Measurements from ENCODE around the gene TMEM132C.
"Not testable (repeated sequence)": the region's sequence is repeated elsewhere in the genome, so short reads cannot be mapped to it uniquely, and the experiment has no call there.

The TMEM132C gene

GRCh38 chr12:128571906-128572810, 305.2 kb downstream of the TMEM132C start:
- intact Hi-C loops (cut with micrococcal nuclease): no loop called here
- H3K4me3 Mint-ChIP-seq: no peak overlapping the region
- H3K27ac Mint-ChIP-seq: no peak overlapping the region
- no peaks in the 10 kb centered on the region for H3K36me3 Mint-ChIP-seq (ENCODE audit: low read depth)
- no peaks in the 10 kb centered on the region for H3K27me3 Mint-ChIP-seq
- H3K4me1 Mint-ChIP-seq (ENCODE audit: low read depth): no peaks in the 10 kb centered on the region
- H3K9me3 Mint-ChIP-seq: peaks cover 12% of the 10 kb centered on the region

DNA sequence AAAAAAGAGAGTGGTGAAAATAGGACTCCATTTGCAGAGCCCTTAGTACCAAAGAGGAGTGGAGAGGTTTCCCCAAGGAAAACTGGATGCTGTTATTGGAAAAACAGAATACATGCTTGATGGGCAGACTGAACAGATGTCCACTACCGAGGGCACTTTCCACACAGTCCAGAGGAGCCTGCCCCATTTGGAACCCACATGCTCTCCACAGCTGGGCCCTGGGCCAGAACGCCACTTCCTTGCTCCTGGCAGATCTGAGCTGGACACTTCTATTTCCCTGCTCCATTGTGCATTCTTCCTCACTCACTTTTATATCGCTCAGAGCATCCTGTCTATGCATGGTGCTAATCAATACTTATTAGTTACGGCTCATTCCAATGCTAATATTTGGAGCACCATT, 306.9 kb downstream of the TMEM132C start:
- H3K9me3 Mint-ChIP-seq: peaks cover 12% of the 10 kb centered on the region
- intact Hi-C loops (cut with micrococcal nuclease): no loop called here
- H3K27me3 Mint-ChIP-seq: no peaks in the 10 kb centered on the region
- H3K4me3 Mint-ChIP-seq: no peak overlapping the region
- H3K36me3 Mint-ChIP-seq (ENCODE audit: low read depth): no peaks in the 10 kb centered on the region
- no peak overlapping the region for H3K27ac Mint-ChIP-seq
- no peaks in the 10 kb centered on the region for H3K4me1 Mint-ChIP-seq (ENCODE audit: low read depth)

GRCh38 chr12:128578045-128578444, 311.1 kb downstream of the TMEM132C start:
- H3K9me3 Mint-ChIP-seq: peaks cover 8% of the 10 kb centered on the region
- intact Hi-C loops (cut with micrococcal nuclease): no loop called here
- no peak overlapping the region for H3K27ac Mint-ChIP-seq
- H3K4me1 Mint-ChIP-seq (ENCODE audit: low read depth): no peaks in the 10 kb centered on the region
- no peaks in the 10 kb centered on the region for H3K27me3 Mint-ChIP-seq
- no peak overlapping the region for H3K4me3 Mint-ChIP-seq
- no peaks in the 10 kb centered on the region for H3K36me3 Mint-ChIP-seq (ENCODE audit: low read depth)

DNA sequence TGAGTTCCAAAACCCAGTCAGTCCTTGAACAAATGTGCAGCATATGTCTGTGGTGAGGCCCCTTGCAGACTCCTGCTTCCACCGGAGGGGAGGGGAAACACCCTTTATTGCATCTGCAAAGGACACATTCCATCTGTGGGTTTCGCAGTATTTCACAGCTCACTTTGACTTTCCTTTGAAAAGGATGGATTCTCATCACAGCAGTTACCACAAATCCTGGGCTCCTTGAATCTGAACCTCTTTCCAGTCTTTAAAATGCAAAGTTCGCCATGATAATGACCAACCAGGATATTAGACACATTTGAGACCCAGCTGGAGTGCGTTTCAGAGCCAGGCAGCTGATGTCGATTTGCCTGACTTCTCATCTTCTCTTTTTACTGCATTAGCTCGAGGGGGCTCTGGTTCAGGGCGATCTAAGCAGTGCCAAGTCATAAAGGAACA, 314.4 kb downstream of the TMEM132C start:
- intact Hi-C loops (cut with micrococcal nuclease): no loop called here
- H3K9me3 Mint-ChIP-seq: peaks cover 8% of the 10 kb centered on the region
- H3K36me3 Mint-ChIP-seq (ENCODE audit: low read depth): no peaks in the 10 kb centered on the region
- no peaks in the 10 kb centered on the region for H3K4me1 Mint-ChIP-seq (ENCODE audit: low read depth)
- no peaks in the 10 kb centered on the region for H3K27me3 Mint-ChIP-seq
- H3K4me3 Mint-ChIP-seq: no peak overlapping the region
- H3K27ac Mint-ChIP-seq: no peak overlapping the region

DNA sequence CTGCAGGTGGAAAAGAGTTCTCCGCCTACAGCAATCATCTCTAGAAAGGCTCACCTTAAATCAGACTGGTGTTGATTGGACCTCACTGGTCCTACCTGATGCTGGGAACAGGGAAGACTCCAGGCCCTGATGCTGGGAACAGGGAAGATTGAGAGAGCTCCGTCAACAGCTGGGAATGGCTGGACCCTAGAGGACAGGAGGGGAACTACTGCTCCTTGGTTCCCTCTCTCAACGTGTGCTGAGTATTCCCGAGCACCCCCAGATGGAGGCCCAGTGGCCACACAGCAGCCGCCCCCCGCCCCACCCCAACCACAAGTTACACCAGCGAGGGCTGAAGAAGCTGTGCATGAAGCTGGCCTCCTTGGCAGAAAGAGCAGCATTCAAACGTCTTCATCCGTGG, 316.5 kb downstream of the TMEM132C start:
- no peaks in the 10 kb centered on the region for H3K36me3 Mint-ChIP-seq (ENCODE audit: low read depth)
- H3K9me3 Mint-ChIP-seq: peaks cover 8% of the 10 kb centered on the region
- no peaks in the 10 kb centered on the region for H3K27me3 Mint-ChIP-seq
- no peak overlapping the region for H3K4me3 Mint-ChIP-seq
- no peak overlapping the region for H3K27ac Mint-ChIP-seq
- intact Hi-C loops (cut with micrococcal nuclease): no loop called here
- H3K4me1 Mint-ChIP-seq (ENCODE audit: low read depth): no peaks in the 10 kb centered on the region

GRCh38 chr12:128586451-128587029, 319.6 kb downstream of the TMEM132C start:
- Mint-ChIP-seq H3K9me3 (no peaks in the 10 kb centered on the region), H3K4me1 (ENCODE audit: low read depth) (no peaks in the 10 kb centered on the region), H3K27ac (no peak overlapping the region), H3K36me3 (ENCODE audit: low read depth) (no peaks in the 10 kb centered on the region), H3K4me3 (no peak overlapping the region), H3K27me3 (no peaks in the 10 kb centered on the region)
- intact Hi-C loops (cut with micrococcal nuclease): no loop called here

GRCh38 chr12:128587918-128588317, 320.9 kb downstream of the TMEM132C start:
- no peak overlapping the region for H3K27ac Mint-ChIP-seq
- no peaks in the 10 kb centered on the region for H3K36me3 Mint-ChIP-seq (ENCODE audit: low read depth)
- intact Hi-C loops (cut with micrococcal nuclease): no loop called here
- H3K9me3 Mint-ChIP-seq: no peaks in the 10 kb centered on the region
- no peaks in the 10 kb centered on the region for H3K4me1 Mint-ChIP-seq (ENCODE audit: low read depth)
- H3K4me3 Mint-ChIP-seq: no peak overlapping the region
- H3K27me3 Mint-ChIP-seq: no peaks in the 10 kb centered on the region

DNA sequence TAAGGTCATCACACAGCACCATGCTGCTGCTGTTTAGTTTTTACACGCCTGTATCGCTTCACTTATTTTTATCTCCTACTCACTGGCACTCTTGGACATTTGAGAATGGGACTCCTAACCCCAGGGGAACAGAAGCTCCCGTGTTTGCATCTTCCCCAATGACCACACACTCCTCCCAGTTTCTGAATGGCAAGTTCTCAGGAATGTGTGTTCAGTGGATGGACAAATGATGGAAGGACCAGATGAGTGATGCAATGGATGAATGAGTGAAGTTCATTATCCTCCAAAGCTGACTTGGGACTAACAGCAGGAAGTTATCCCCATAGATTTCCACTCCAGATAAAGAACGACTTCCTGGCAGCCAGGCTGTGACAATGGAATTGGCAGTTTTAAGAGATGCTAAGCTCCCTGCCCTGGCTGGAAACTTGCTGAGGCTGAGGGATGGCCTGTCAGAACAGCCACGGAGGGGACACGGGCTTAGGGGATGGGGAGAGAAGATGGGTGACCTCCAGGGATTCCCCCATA, 325.3 kb downstream of the TMEM132C start:
- no peaks in the 10 kb centered on the region for H3K36me3 Mint-ChIP-seq (ENCODE audit: low read depth)
- no peaks in the 10 kb centered on the region for H3K27me3 Mint-ChIP-seq
- no peak overlapping the region for H3K4me3 Mint-ChIP-seq
- intact Hi-C loops (cut with micrococcal nuclease): no loop called here
- no peak overlapping the region for H3K27ac Mint-ChIP-seq
- no peaks in the 10 kb centered on the region for H3K4me1 Mint-ChIP-seq (ENCODE audit: low read depth)
- H3K9me3 Mint-ChIP-seq: no peaks in the 10 kb centered on the region

- H3K4me1 Mint-ChIP-seq (ENCODE audit: low read depth): no peaks in the 10 kb centered on the region
- no peaks in the 10 kb centered on the region for H3K36me3 Mint-ChIP-seq (ENCODE audit: low read depth)
- no peak overlapping the region for H3K4me3 Mint-ChIP-seq
- no peak overlapping the region for H3K27ac Mint-ChIP-seq
- H3K27me3 Mint-ChIP-seq: no peaks in the 10 kb centered on the region
- intact Hi-C loops (cut with micrococcal nuclease): no loop called here
- H3K9me3 Mint-ChIP-seq: no peaks in the 10 kb centered on the region
Measured at GRCh38 chr12:128594521-128594920, 327.6 kb downstream of the TMEM132C start.

GRCh38 chr12:128595609-128596008, 328.6 kb downstream of the TMEM132C start:
- no peaks in the 10 kb centered on the region for H3K27me3 Mint-ChIP-seq

GRCh38 chr12:128600886-128601285, 333.9 kb downstream of the TMEM132C start:
- H3K4me1 Mint-ChIP-seq (ENCODE audit: low read depth): no peaks in the 10 kb centered on the region
- no peak overlapping the region for H3K4me3 Mint-ChIP-seq
- H3K27ac Mint-ChIP-seq: no peak overlapping the region
- H3K36me3 Mint-ChIP-seq (ENCODE audit: low read depth): no peaks in the 10 kb centered on the region
- no peaks in the 10 kb centered on the region for H3K27me3 Mint-ChIP-seq
- intact Hi-C loops (cut with micrococcal nuclease): no loop called here
- no peaks in the 10 kb centered on the region for H3K9me3 Mint-ChIP-seq

More at GRCh38 chr12:128595609-128596008, 328.6 kb downstream of the TMEM132C start:
- no peaks in the 10 kb centered on the region for H3K36me3 Mint-ChIP-seq (ENCODE audit: low read depth)
- H3K4me1 Mint-ChIP-seq (ENCODE audit: low read depth): no peaks in the 10 kb centered on the region
- intact Hi-C loops (cut with micrococcal nuclease): no loop called here
- H3K9me3 Mint-ChIP-seq: no peaks in the 10 kb centered on the region
- no peak overlapping the region for H3K4me3 Mint-ChIP-seq
- H3K27ac Mint-ChIP-seq: no peak overlapping the region

DNA sequence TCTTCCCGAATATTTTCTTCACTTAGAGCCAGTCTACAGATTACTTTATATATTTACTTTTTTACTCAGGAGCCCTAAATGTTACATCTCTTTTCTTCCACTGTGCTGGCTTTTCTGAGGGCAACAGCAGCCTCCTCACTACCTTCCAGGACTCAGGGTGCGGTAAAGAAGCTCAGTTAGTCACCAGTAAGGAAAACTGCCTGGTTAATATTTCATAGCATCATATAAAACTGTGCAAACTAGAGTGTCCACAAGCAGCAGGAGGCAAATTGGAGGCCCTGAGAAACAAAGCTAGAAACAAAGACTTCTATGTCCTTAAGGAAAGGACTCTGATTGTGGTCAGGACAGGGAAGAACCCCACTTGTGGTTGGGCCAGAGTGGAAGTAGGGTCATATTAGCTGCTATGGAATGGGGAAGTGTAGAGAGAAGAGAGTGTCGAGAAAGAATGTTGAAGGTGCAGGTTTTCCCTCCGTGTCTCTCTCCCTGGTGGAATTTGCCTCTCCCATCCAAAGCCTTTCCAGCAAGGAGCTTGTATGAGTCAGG, 336.7 kb downstream of the TMEM132C start:
- intact Hi-C loops (cut with micrococcal nuclease): no loop called here
- Mint-ChIP-seq H3K36me3 (ENCODE audit: low read depth) (no peaks in the 10 kb centered on the region), H3K4me3 (no peak overlapping the region), H3K27ac (no peak overlapping the region), H3K27me3 (no peaks in the 10 kb centered on the region), H3K9me3 (no peaks in the 10 kb centered on the region), H3K4me1 (ENCODE audit: low read depth) (no peaks in the 10 kb centered on the region)

DNA sequence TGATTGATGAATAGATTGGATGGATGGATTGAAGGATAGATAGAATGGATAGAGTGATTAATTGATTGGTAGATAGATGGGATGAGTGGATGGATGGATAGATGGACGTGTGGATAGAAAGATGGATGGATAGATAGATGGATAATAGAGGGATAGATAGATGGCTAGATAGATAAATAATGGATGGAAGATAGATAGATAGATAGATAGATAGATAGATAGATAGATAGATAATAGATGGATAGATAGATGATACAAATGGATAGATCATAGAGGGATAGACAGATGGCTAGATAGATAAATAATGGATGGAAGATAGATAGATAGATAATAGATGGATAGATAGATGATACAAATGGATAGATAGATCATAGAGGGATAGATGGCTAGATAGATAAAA, 337.2 kb downstream of the TMEM132C start:
- H3K4me3 Mint-ChIP-seq; H3K27me3 Mint-ChIP-seq; H3K9me3 Mint-ChIP-seq; H3K27ac Mint-ChIP-seq; intact Hi-C loops (cut with micrococcal nuclease); H3K4me1 Mint-ChIP-seq (ENCODE audit: low read depth); H3K36me3 Mint-ChIP-seq (ENCODE audit: low read depth): not testable (repeated sequence)

DNA sequence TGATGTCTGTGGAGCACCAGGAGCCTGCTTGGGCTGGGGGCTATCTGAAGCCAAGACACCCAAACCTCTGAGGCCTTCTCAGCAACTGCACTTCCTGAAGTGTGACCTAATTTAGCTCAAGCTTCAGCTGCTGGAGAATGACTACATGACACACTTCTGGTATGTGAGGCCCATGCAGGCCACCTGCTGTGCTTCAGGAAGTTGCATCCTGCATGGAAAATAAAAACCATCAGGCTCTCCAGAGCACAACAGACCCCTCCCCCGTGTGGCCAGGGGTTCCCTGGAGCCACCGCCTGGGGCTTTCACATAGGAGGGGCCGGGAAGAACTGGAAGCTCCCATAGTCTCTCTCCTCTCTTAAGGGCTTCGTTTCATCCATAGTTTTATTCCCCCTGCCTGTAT, 339.1 kb downstream of the TMEM132C start:
- H3K4me3 Mint-ChIP-seq: no peak overlapping the region
- no peaks in the 10 kb centered on the region for H3K27me3 Mint-ChIP-seq
- no peaks in the 10 kb centered on the region for H3K36me3 Mint-ChIP-seq (ENCODE audit: low read depth)
- intact Hi-C loops (cut with micrococcal nuclease): no loop called here
- no peaks in the 10 kb centered on the region for H3K4me1 Mint-ChIP-seq (ENCODE audit: low read depth)
- H3K27ac Mint-ChIP-seq: no peak overlapping the region
- no peaks in the 10 kb centered on the region for H3K9me3 Mint-ChIP-seq

All from dendritic cell treated with granulocyte-macrophage colony-stimulating factor and Interleukin-4, amounts not matched to agents 40 ng/mL and 50 ng/mL, for 4 days (primary cell).